Activated naive CD8-positive, alpha-beta T cell treated with anti-CD3 and anti-CD28 coated beads, Interleukin-2, amount 10 ng/mL, durations not matched to agents 7 days and 5 days (primary cell): ENCODE data around the gene GUCA1A. TPM values are rescaled to one million over a fixed set of nuclear protein-coding genes. Genes with fewer than 3 reads are reported as not detected.
A peak's percentile ranks its signal among the peaks of the same experiment; 100 is the strongest.
"Not testable (repeated sequence)": the region's sequence is repeated elsewhere in the genome, so short reads cannot be mapped to it uniquely, and the experiment has no call there.

Source experiments
- ATAC-seq: fragments of 150-1000 bp; cut with Tn5 transposase; one replicate; pipeline ENCODE4 v1.10.0; 2021; ENCODE audit warnings: low read depth, moderate library complexity
- POLR2A ChIA-PET: fragments of 350-600 bp; sonication (Branson Sonifier 250); formaldehyde crosslinking; loops from one replicate; lab custom pipeline; 2021; ENCODE audit warnings: antibody characterized with exemption; lab: Charles Lee
- DNase-seq: peaks from one replicate; pipeline ENCODE4 v3.0.0; 2021
- H3K27ac Mint-ChIP-seq: one replicate; pipeline ENCODE4 v1.8.0; 2022; ENCODE audit warnings: mild to moderate bottlenecking, mixed read lengths
- H3K27me3 Mint-ChIP-seq: one replicate; pipeline ENCODE4 v1.8.0; 2022; ENCODE audit warnings: mild to moderate bottlenecking, moderate library complexity, mixed read lengths
- H3K36me3 Mint-ChIP-seq: one replicate; pipeline ENCODE4 v1.8.0; 2021; ENCODE audit warnings: mild to moderate bottlenecking, mixed read lengths
- H3K4me1 Mint-ChIP-seq: one replicate; pipeline ENCODE4 v1.8.0; 2021; ENCODE audit warnings: mixed read lengths
- H3K4me3 Mint-ChIP-seq: one replicate; pipeline ENCODE4 v1.8.0; 2022; ENCODE audit warnings: mild to moderate bottlenecking, moderate library complexity, mixed read lengths
- H3K9me3 Mint-ChIP-seq: one replicate; pipeline ENCODE4 v1.8.0; 2021; ENCODE audit warnings: mixed read lengths
- total RNA-seq, 2 experiments: library from RNA; stranded (reverse); gene quantifications; one replicate each; pipeline ENCODE4 v1.2.3, GENCODE V29; 2021

The GUCA1A gene
- total RNA-seq, 2 experiments from 2014 or later, result not detected

DNA sequence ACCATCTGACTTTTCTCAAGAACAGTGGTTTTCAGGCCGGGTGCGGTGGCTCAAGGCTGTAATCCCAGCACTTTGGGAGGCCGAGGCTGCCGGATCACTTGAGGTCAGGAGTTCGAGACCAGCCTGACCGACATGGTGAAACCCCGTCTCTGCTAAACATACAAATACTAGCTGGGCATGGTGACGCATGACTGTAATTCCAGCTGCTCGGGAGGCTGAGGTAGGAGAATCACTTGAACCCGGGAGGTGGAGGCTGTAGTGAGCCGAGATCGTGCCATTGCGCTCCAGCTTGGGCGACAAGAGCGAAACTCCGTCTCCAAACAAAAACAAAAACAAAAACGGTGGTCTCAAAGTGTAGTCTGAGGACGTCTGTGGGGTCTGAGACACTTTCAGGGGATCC, 43.3 kb downstream of the GUCA1A start:
- peak overlapping the region; percentile 72 for H3K4me3 Mint-ChIP-seq
- not testable (repeated sequence) for H3K9me3 Mint-ChIP-seq, ATAC-seq, H3K27me3 Mint-ChIP-seq, DNase-seq, H3K36me3 Mint-ChIP-seq
- peak overlapping the region; percentile 45 for H3K27ac Mint-ChIP-seq
- peaks cover 20% of the 10 kb centered on the region for H3K4me1 Mint-ChIP-seq
- POLR2A ChIA-PET, result interaction anchor here (1.0 to 1.4 kb wide), 2 partner anchors 236 to 429 kb away, joined by 4 read pairs; partner anchors contain the start of gene TOMM6

DNA sequence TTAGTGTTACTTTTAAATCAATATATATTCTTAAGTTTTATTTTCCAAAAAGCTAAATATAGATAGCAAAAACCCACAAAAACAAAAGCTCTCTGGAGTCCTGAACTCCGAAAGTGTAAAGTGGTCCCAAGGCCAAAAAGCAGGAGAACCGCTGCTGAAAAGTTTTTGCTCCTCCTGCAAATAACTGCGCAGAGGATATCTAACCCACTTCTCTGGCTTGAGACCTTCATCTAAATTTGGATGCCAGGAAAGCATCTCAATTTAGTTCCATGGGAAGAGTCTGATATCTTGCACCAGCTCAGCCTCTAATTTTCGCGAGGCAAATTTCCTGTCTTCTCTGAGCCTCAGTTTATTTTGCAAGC, 44.0 kb downstream of the GUCA1A start:
- H3K27ac Mint-ChIP-seq, result peak overlapping the region; percentile 90
- POLR2A ChIA-PET, result interaction anchor here (0.8 to 1.4 kb wide), 5 partner anchors 37 to 430 kb away, joined by 3 to 4 read pairs (median 4); partner anchors contain the start of genes BYSL, MED20, TOMM6 and UBR2

DNA sequence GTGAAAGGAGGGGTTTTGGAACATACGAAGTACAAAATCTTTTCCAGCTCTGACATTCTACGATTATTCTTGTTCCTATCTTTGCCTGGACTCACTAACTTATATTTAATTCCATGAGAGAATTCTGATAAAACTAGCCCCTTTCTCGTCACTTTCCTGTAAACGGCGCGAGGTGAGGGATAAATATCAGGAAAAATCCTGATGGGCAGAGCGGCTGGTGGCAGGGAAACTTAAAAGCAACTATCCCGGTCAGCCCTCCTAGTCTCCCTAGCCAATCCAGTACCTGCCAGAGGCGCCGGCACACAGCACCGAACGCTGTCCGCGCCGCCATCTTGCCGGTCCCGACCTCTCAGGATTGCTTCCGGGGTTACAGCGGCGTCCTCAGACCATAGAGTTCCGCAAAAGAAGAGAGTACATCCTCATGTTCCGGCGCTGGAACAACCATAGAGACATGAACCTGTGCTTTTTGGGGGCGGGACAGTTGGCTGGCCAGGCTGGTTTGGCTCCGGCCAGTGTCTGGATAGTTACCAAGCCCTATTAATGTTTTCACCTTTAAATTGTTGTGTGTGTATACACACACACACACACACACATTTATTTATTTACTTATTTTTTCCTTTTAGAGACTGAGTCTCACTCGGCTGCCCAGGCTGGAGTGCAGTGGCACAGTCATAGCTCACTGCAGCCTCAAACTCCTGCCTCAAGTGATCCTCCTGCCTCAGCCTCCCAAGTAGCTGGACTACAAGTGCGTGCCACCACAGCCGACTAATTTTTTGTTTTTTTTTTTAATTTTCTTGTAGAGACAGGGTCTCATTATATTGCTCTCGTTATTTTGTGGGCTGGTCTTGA, 44.6 kb downstream of the GUCA1A start, which contains the start of gene MRPS10:
MRPS10 (minus strand) TSS at position 343 of the 849 bp plus-strand sequence; CDS start at position 331, 12 bp downstream.
- H3K4me1 Mint-ChIP-seq, result peaks cover 20% of the 10 kb centered on the region
- peak within 1 kb of the TSS; percentile 90 for H3K4me3 Mint-ChIP-seq
- ATAC-seq, result peak; percentile 99
- no peaks in the 10 kb centered on the region for H3K9me3 Mint-ChIP-seq
- peak within 1 kb of the TSS; percentile 90 for H3K27ac Mint-ChIP-seq
- peak; percentile 86 for DNase-seq
- H3K36me3 Mint-ChIP-seq, result peaks cover 5% of the 10 kb centered on the region
- H3K27me3 Mint-ChIP-seq, result no peaks in the 10 kb centered on the region
- POLR2A ChIA-PET, result interaction anchor here (0.8 to 1.4 kb wide), 5 partner anchors 38 to 430 kb away, joined by 3 to 4 read pairs (median 4); partner anchors contain the start of genes BYSL, MED20, TOMM6 and UBR2

More for the DNA sequence above, 44.0 kb downstream of the GUCA1A start:
- H3K4me1 Mint-ChIP-seq, result peaks cover 20% of the 10 kb centered on the region
- ATAC-seq (no peak), DNase-seq (no peak)
- peak overlapping the region; percentile 90 for H3K4me3 Mint-ChIP-seq
- no peaks in the 10 kb centered on the region for H3K27me3 Mint-ChIP-seq
- H3K9me3 Mint-ChIP-seq, result no peaks in the 10 kb centered on the region
- H3K36me3 Mint-ChIP-seq, result peaks cover 9% of the 10 kb centered on the region

DNA sequence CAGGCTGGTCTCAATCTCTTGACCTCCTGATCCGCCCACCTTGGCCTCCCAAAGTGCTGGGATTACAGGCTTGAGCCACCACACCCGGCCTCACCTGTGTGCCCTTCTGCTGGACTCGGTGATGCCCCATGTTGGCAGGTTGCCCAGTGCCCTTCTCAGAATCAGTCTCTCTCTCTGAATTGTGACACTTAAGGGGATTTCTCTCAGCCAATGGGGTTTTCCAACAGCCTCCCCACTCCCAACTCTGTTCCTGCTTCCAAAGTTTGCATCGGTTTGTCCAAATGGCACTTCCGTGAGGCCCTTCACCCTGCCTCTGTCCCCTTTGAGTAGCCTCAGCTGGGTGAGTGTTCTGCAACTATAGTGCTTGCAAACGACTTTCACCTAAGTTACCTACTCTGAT, 47.6 kb downstream of the GUCA1A start:
- no peak for ATAC-seq
- POLR2A ChIA-PET, result no interaction called here
- Mint-ChIP-seq H3K27ac (no peak overlapping the region), H3K9me3 (no peaks in the 10 kb centered on the region), H3K36me3 (peaks cover 3% of the 10 kb centered on the region), H3K4me1 (peaks cover 13% of the 10 kb centered on the region), H3K27me3 (no peaks in the 10 kb centered on the region), H3K4me3 (no peak overlapping the region)
- DNase-seq, result no peak

DNA sequence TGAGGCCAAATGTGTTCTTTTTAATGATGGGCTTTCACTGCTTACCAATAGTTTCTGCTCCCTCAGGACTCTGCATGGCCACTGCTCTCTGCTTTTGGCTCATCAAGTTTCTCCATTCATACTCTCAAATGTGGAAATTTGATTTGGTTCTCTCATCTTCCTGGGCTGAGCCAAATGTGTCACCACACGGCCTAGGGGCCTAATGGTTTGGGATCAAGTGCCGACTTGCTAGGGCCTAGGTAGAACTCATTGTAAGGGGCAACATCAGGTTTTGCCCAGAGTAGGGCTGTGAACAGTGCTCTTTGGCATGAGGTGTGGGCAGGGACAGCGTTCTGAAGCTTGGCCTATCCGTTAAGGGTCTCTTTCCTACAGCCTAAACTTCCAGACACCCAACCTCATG, 48.4 kb downstream of the GUCA1A start:
- Mint-ChIP-seq H3K9me3 (no peaks in the 10 kb centered on the region), H3K27ac (no peak overlapping the region), H3K36me3 (peaks cover 3% of the 10 kb centered on the region), H3K4me1 (peaks cover 10% of the 10 kb centered on the region), H3K27me3 (no peaks in the 10 kb centered on the region), H3K4me3 (no peak overlapping the region)
- POLR2A ChIA-PET, result no interaction called here
- ATAC-seq, result no peak
- DNase-seq, result no peak

DNA sequence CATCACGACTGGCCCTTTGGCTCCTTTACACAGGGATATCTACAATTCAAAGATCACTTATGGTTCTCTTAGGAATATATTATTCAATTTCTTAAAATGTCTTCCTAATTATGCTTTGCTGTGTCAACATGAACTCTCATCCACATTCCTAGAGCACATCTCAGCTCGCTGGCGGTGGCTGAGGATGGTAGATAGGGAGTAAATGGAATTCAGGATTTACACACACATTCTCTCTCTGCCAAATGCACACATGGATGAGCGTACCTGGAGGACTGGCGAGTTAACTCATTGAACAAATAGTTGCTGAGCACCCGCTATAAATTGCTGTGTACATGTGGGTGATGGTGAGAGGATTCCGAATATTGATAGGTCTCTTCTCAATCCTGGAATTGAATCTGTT, 49.3 kb downstream of the GUCA1A start:
- H3K27me3 Mint-ChIP-seq, result no peaks in the 10 kb centered on the region
- H3K36me3 Mint-ChIP-seq, result peaks cover 3% of the 10 kb centered on the region
- H3K9me3 Mint-ChIP-seq, result no peaks in the 10 kb centered on the region
- H3K4me3 Mint-ChIP-seq, result no peak overlapping the region
- H3K4me1 Mint-ChIP-seq, result peaks cover 6% of the 10 kb centered on the region
- no peak overlapping the region for H3K27ac Mint-ChIP-seq
- POLR2A ChIA-PET, result no interaction called here
- no peak for ATAC-seq
- DNase-seq, result no peak

DNA sequence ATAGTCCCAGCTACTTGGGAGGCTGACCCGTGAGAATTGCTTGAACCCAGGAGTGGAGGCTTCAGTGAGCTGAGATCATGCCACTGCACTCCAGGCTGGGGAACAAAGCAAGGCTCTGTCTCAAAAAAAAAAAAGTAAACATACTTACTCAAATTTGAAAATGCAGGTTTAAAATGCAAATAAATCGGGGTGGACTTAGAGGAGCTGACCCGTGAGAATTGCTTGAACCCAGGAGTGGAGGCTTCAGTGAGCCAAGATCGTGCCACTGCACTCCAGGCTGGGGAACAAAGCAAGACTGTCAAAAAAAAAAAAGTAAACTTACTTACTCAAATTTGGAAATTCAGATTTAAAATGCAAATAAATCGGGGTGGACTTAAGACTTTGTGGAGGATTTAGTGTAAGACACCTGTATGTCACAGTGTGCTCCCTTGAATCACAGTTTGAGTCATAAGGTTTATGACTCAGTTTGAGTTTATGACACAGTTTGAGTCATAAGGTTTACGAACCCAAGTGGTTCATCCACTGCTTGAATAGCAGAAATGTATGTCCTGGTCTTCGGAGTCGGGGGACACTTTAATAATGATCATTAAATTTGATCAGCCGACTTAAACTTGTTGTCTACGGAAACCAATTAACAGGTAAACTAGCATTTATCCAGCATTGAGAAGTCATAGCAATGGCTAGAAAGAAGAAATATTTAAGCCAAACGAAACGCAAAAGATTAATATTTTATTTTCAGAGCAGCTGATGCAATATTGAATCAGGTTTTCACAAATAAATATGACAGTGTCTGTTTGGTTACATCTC, 51.3 kb downstream of the GUCA1A start:
- H3K4me1 Mint-ChIP-seq, result peaks cover 3% of the 10 kb centered on the region
- no peaks in the 10 kb centered on the region for H3K36me3 Mint-ChIP-seq
- no peak overlapping the region for H3K27ac Mint-ChIP-seq
- H3K9me3 Mint-ChIP-seq, result no peaks in the 10 kb centered on the region
- ATAC-seq (peak; percentile 47), DNase-seq (no peak)
- POLR2A ChIA-PET, result interaction anchor here (0.8 kb wide), 1 partner anchor 673 kb away, joined by 6 read pairs; no protein-coding TSS in a partner anchor
- H3K4me3 Mint-ChIP-seq, result no peak overlapping the region
- H3K27me3 Mint-ChIP-seq, result no peaks in the 10 kb centered on the region

DNA sequence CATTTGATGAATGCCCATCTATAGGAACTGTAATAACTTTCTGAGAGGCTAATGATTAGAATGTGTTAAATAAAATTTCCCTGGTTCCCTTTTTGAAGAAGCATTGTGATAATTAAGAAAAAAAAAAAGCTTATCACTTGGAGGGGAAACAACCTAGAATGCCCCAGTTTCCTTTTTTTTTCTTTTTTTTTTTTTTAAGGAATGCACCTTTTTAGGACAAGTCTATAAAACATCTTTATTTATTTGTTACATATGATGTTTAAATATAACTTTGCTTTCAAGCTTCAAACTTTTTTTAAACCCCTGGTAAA, 51.8 kb downstream of the GUCA1A start:
- POLR2A ChIA-PET, result no interaction called here
- Mint-ChIP-seq H3K4me3 (no peak overlapping the region), H3K27me3 (no peaks in the 10 kb centered on the region), H3K9me3 (no peaks in the 10 kb centered on the region), H3K4me1 (peaks cover 2% of the 10 kb centered on the region), H3K36me3 (no peaks in the 10 kb centered on the region), H3K27ac (no peak overlapping the region)
- ATAC-seq, result no peak
- no peak for DNase-seq

DNA sequence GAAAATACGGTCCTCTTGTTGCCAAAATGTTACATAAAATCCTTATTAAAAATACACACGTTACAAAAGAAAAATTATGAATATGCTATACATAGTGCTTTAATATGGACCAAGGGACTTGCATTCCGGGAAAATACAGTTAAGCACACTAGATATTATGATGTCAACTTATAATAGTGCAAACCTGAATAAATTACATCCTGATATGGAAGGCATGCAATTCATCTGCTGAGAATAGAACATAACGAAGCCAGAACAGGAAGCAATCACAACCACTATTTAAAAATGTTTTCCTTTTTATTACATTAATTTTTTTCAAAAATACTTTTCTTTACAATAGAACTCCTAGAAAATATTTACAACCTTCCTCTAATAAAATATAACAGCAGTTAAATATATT, 52.3 kb downstream of the GUCA1A start:
- DNase-seq (no peak), ATAC-seq (no peak)
- no peak overlapping the region for H3K27ac Mint-ChIP-seq
- H3K27me3 Mint-ChIP-seq, result no peaks in the 10 kb centered on the region
- no peaks in the 10 kb centered on the region for H3K36me3 Mint-ChIP-seq
- no peak overlapping the region for H3K4me3 Mint-ChIP-seq
- H3K4me1 Mint-ChIP-seq, result peaks cover 3% of the 10 kb centered on the region
- POLR2A ChIA-PET, result no interaction called here
- no peaks in the 10 kb centered on the region for H3K9me3 Mint-ChIP-seq

DNA sequence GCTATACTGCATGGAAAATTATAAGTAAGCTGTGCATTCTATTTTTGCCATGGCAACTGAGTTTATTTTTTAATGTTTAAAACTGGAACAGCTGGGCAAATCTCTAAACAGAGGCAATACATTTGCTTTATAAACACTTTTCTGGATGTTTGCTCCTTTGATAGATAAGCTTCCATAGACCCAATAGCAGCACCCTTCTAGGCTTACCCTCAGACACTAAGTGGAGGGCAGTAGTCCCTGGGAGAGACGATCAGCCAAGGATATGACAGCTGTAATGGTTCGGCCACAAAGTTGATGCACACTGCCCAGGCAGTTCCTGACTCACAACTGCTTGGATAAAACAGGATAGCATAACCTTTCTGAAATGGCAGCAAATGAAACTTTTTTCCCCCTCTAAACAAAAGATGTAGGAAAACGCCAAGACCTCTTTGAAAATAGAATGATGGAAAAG, 53.0 kb downstream of the GUCA1A start:
- Mint-ChIP-seq H3K36me3 (no peaks in the 10 kb centered on the region), H3K4me3 (no peak overlapping the region), H3K9me3 (no peaks in the 10 kb centered on the region), H3K27me3 (no peaks in the 10 kb centered on the region), H3K4me1 (peaks cover 3% of the 10 kb centered on the region), H3K27ac (no peak overlapping the region)
- POLR2A ChIA-PET, result no interaction called here
- ATAC-seq, result no peak
- no peak for DNase-seq

DNA sequence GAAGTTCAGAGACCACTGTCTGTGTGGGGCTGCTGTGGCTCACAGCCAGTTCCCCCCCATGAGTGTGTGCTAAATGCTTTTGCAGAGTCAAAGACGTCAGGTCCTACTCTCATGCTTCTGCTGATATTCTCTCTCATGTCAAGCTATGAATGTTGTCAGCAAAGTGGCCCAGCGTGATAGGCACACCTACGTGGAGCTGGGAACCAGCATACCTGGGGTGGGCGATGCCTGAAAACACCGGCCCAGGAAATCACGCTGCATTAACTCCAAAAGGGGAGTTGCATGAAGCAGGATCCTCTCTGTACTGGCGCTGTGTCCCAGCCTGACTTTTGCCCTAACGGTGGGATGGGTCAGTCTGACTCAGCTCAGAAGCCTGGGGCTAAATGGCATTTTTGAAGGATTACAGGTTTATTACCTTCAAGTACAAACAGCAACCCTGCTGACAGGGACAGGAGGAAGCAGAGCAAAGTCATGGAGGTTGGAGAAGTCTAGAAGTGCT, 53.5 kb downstream of the GUCA1A start:
- no peak for DNase-seq
- no peak overlapping the region for H3K27ac Mint-ChIP-seq

DNA sequence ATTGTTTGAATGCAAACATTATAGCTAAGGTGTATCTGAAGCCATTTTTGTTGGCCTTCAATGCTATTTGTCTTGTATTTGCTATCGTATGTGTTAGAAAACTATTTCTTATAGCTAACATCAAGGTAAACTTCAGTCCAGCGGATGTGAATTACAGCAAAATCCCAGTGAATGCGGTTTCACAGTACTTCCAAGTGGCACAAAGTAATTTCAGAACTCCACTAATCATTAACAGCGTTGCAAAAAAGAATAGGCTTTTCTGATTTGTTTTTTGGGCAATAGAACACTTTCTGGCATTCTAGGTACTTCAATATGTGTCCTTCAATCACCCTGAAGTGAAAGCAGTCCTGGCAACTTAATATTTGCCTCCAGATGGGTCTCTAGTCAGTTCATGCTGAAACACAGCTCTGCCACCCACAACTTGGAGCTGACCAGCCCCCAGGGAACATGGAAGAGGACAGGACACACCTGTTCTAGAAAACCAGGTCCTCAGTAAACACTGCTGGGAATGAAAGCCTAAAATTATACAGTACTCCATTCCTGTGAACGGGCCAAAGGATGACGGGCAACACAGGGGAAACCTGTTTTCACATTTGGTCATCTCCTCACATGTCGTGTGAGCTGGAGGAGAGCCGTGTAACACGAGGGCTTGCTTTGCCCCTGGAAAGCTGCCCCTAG, 54.1 kb downstream of the GUCA1A start:
- peaks cover 3% of the 10 kb centered on the region for H3K4me1 Mint-ChIP-seq
- H3K27ac Mint-ChIP-seq, result no peak overlapping the region
- peaks cover 2% of the 10 kb centered on the region for H3K36me3 Mint-ChIP-seq
- no peak for ATAC-seq
- DNase-seq, result no peak
- H3K4me3 Mint-ChIP-seq, result no peak overlapping the region
- no peaks in the 10 kb centered on the region for H3K27me3 Mint-ChIP-seq
- H3K9me3 Mint-ChIP-seq, result no peaks in the 10 kb centered on the region
- POLR2A ChIA-PET, result no interaction called here

More for the DNA sequence above, 53.5 kb downstream of the GUCA1A start:
- H3K4me3 Mint-ChIP-seq, result no peak overlapping the region
- POLR2A ChIA-PET, result no interaction called here
- H3K27me3 Mint-ChIP-seq, result no peaks in the 10 kb centered on the region
- no peak for ATAC-seq
- no peaks in the 10 kb centered on the region for H3K36me3 Mint-ChIP-seq
- H3K4me1 Mint-ChIP-seq, result peaks cover 3% of the 10 kb centered on the region
- H3K9me3 Mint-ChIP-seq, result no peaks in the 10 kb centered on the region

DNA sequence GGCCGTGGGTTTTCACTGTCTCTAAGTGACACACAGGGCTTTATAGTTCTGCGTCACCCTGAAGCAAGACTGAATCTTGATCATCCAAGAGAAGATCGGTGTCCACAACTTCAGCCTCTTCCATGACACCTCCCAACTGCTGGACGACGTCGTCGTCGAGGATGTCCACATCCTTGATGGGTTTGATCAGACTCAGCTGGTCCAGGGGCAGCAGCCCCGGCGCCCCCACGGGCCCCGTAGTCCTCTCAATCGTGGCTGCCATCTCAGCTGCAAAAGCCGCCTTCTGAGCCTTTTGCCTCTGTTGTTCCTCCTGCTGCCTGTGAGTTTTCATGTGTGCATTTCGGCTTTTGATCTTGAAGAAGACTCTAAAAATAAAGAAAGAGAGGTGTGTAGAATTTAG, 55.1 kb downstream of the GUCA1A start:
- Mint-ChIP-seq H3K4me3 (no peak overlapping the region), H3K4me1 (peaks cover 3% of the 10 kb centered on the region), H3K9me3 (no peaks in the 10 kb centered on the region), H3K36me3 (peaks cover 2% of the 10 kb centered on the region), H3K27ac (no peak overlapping the region), H3K27me3 (no peaks in the 10 kb centered on the region)
- POLR2A ChIA-PET, result no interaction called here
- DNase-seq (no peak), ATAC-seq (no peak)
